ENCODE data around the gene CLIC4.
A peak's percentile ranks its signal among the peaks of the same experiment; 100 is the strongest.

CLIC4 gene

GRCh38 chr1:24864370-24864777 is 119.1 kb downstream of the CLIC4 start:
- H3K27ac ChIP-seq: no peak overlapping the region
- no peak for TF ChIP-seq CTCF (IDR thresholded peaks at IDR 0.05; ENCODE audit: low read depth, low read length, missing control alignments)
- H3K4me3 ChIP-seq (ENCODE audit: low read depth, low read length): no peak overlapping the region
- H3K27me3 ChIP-seq (replicated peaks): peaks cover 5% of the 10 kb centered on the region
- H3K36me3 ChIP-seq (replicated peaks): no peaks in the 10 kb centered on the region
- no peak for DNase-seq
- in situ Hi-C loops (cut with HindIII; ENCODE audit: low pct_ligation_motif_present, low sequenced_read_pairs): no loop called here

GRCh38 chr1:24865168-24865567 is 119.9 kb downstream of the CLIC4 start:
- in situ Hi-C loops (cut with HindIII; ENCODE audit: low pct_ligation_motif_present, low sequenced_read_pairs): no loop called here
- Histone ChIP-seq H3K4me3 (ENCODE audit: low read depth, low read length) (no peak overlapping the region), H3K36me3 (replicated peaks) (no peaks in the 10 kb centered on the region), H3K27me3 (replicated peaks) (peaks cover 5% of the 10 kb centered on the region), H3K27ac (no peak overlapping the region)
- no peak for TF ChIP-seq CTCF (IDR thresholded peaks at IDR 0.05; ENCODE audit: low read depth, low read length, missing control alignments)
- no peak for DNase-seq

GRCh38 chr1:24865587-24865986 is 120.3 kb downstream of the CLIC4 start:
- H3K27ac ChIP-seq: no peak overlapping the region
- DNase-seq: no peak
- no peak for TF ChIP-seq CTCF (IDR thresholded peaks at IDR 0.05; ENCODE audit: low read depth, low read length, missing control alignments)
- H3K27me3 ChIP-seq (replicated peaks): peaks cover 5% of the 10 kb centered on the region
- in situ Hi-C loops (cut with HindIII; ENCODE audit: low pct_ligation_motif_present, low sequenced_read_pairs): no loop called here
- H3K4me3 ChIP-seq (ENCODE audit: low read depth, low read length): no peak overlapping the region
- no peaks in the 10 kb centered on the region for H3K36me3 ChIP-seq (replicated peaks)

- H3K36me3 ChIP-seq (replicated peaks): no peaks in the 10 kb centered on the region
- no peak for DNase-seq
- H3K27me3 ChIP-seq (replicated peaks): peaks cover 5% of the 10 kb centered on the region
- H3K4me3 ChIP-seq (ENCODE audit: low read depth, low read length): no peak overlapping the region
- in situ Hi-C loops (cut with HindIII; ENCODE audit: low pct_ligation_motif_present, low sequenced_read_pairs): no loop called here
- TF ChIP-seq CTCF (IDR thresholded peaks at IDR 0.05; ENCODE audit: low read depth, low read length, missing control alignments): peak; percentile 15
- H3K27ac ChIP-seq: no peak overlapping the region
Measured at GRCh38 chr1:24866211-24867083, 121.2 kb downstream of the CLIC4 start.

- in situ Hi-C loops (cut with HindIII; ENCODE audit: low pct_ligation_motif_present, low sequenced_read_pairs): no loop called here
- no peak overlapping the region for H3K27ac ChIP-seq
- no peak for TF ChIP-seq CTCF (IDR thresholded peaks at IDR 0.05; ENCODE audit: low read depth, low read length, missing control alignments)
Measured at GRCh38 chr1:24867084-24867870, 122.0 kb downstream of the CLIC4 start.

More at GRCh38 chr1:24867084-24867870, 122.0 kb downstream of the CLIC4 start:
- DNase-seq: no peak
- peaks cover 5% of the 10 kb centered on the region for H3K27me3 ChIP-seq (replicated peaks)
- no peak overlapping the region for H3K4me3 ChIP-seq (ENCODE audit: low read depth, low read length)
- H3K36me3 ChIP-seq (replicated peaks): no peaks in the 10 kb centered on the region

Data from brain microvascular endothelial cell (primary cell).